ENCODE data around the gene MPRIP.

The MPRIP gene

GRCh38 chr17:17053446-17054379, 11.5 kb downstream of the MPRIP start:
- DNase-seq (ENCODE audit: low read depth), result no peak
- no peak for TF ChIP-seq CTCF (IDR thresholded peaks at IDR 0.05; ENCODE audit: control insufficient read depth, extremely low read depth, insufficient read depth)
- H3K4me3 ChIP-seq (ENCODE audit: low read depth, low read length), result no peak overlapping the region

GRCh38 chr17:17054636-17055035, 12.4 kb downstream of the MPRIP start:
- no peak for TF ChIP-seq CTCF (IDR thresholded peaks at IDR 0.05; ENCODE audit: control insufficient read depth, extremely low read depth, insufficient read depth)
- no peak overlapping the region for H3K4me3 ChIP-seq (ENCODE audit: low read depth, low read length)
- no peak for DNase-seq (ENCODE audit: low read depth)

- no peak for TF ChIP-seq CTCF (IDR thresholded peaks at IDR 0.05; ENCODE audit: control insufficient read depth, extremely low read depth, insufficient read depth)
- no peak overlapping the region for H3K4me3 ChIP-seq (ENCODE audit: low read depth, low read length)
- DNase-seq (ENCODE audit: low read depth), result no peak
Observed at GRCh38 chr17:17055286-17056155, 13.3 kb downstream of the MPRIP start.

- no peak for TF ChIP-seq CTCF (IDR thresholded peaks at IDR 0.05; ENCODE audit: control insufficient read depth, extremely low read depth, insufficient read depth)
- DNase-seq (ENCODE audit: low read depth), result no peak
- H3K4me3 ChIP-seq (ENCODE audit: low read depth, low read length), result no peak overlapping the region
Observed at GRCh38 chr17:17056156-17056539, 13.9 kb downstream of the MPRIP start.

- no peak for DNase-seq (ENCODE audit: low read depth)
- TF ChIP-seq CTCF (IDR thresholded peaks at IDR 0.05; ENCODE audit: control insufficient read depth, extremely low read depth, insufficient read depth), result no peak
- H3K4me3 ChIP-seq (ENCODE audit: low read depth, low read length), result no peak overlapping the region
Observed at GRCh38 chr17:17057057-17057551, 14.8 kb downstream of the MPRIP start.

GRCh38 chr17:17058304-17058703, 16.0 kb downstream of the MPRIP start:
- DNase-seq (ENCODE audit: low read depth), result no peak
- no peak for TF ChIP-seq CTCF (IDR thresholded peaks at IDR 0.05; ENCODE audit: control insufficient read depth, extremely low read depth, insufficient read depth)
- no peak overlapping the region for H3K4me3 ChIP-seq (ENCODE audit: low read depth, low read length)

All from LNCaP clone FGC (cell line).